Left forelimb (tissue), 1 donor: ENCODE results near the gene LEKR1.

Source experiments
- DNase-seq: peaks from one replicate; pipeline ENCODE4 v3.0.0-alpha.2; 2018; ENCODE audit warnings: low spot score

The LEKR1 gene

DNA sequence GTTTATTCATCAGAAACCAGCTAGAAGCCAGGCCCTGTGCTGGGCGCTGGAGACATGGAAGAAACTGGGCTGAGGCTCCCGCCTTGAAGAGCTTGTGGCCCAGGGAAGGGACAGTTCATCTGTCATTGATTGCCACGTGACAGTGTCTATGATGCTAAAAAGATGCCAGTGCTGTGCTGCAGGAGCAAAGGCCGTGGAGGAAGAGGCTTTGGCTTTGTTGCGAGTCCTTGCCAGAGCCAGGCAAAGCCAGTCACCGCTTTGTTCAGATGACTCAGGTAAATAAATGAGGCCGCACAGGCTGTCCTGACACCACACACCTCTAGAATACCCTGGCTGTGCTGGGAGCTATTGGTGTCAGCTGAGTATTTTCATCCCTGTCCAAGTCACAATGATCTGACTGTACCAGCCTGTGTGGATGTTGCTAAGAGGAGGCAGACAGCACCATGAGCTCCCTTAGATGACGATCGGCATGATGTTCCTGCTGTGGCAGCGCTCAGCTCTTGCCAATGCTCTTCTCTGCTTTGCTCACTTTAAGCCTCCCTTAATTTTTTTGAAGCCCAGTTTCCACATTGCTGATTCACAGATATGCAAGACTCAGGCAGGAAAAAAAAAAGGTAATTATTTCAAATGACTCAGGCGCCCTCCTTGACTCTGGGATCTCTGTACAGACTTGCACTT, 256.3 kb downstream of the LEKR1 start:
- DNase-seq = no peak

DNA sequence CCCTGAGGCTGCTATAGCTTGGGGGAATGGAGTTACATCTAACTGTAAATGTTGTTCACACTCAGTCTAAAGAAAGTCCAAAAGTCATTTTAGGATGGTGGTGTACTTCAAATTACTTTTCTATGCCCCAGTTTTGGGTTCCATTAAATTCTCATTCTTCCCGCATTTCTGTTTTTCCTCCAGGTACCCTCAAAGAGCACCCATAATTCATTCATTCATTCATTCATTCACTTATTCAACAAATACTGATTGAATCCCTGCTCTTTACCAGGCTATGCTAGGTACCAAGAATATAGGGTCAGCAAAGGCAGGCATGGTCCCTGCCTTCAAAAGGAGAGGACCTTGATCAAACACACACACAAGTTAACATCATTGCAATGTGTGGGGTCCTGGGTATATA, 257.7 kb downstream of the LEKR1 start:
- no peak for DNase-seq

DNA sequence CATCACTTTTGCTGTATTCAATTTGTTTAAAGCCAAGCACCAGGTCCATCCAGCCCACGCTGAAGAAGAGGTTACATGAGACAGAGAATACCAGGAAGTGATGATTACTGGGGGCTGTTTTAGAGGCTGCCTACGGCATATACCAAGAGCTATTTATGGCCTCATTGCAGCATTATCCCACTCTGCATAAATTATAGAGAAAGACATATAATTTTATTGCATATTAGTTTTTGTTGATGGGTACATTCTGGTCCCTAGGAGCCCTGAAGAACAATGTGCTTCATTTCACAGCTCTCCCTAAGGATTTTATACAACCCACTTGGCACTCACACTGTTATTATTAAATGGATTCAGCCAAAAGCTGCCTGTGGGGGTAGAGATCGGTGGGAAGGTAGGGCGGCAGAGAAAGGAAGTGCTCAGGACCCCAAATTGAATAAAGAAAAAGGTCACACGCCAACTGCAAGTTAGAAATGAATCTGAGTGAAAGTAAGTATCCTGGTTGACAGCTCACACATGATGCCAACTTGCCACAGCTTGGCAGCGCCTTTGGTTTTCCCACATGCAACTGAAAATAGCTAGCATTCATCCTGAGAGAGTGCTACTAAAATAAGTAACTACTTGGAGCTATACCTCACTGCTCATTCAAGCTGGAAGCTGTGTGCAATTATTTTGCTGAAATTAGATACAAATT, 260.1 kb downstream of the LEKR1 start:
- no peak for DNase-seq

DNA sequence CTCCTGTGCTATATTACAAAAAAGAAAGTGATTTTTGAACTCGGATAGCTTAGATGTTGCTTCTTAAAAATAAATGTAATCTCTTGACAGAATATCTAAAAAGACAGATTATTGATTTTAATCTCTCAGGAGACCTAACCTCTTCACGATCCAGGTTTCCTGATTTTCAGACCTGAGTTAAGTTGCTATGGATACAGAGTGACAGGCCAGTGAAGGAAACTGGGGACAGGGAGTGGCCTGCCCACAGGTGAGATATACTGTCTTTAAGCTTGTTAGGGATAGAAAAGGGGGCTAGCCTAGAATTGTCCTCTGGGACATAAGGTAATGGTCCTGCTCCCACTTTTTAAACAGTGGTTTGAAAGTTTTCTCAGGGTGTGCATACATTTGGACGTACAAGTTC, 260.6 kb downstream of the LEKR1 start:
- no peak for DNase-seq

DNA sequence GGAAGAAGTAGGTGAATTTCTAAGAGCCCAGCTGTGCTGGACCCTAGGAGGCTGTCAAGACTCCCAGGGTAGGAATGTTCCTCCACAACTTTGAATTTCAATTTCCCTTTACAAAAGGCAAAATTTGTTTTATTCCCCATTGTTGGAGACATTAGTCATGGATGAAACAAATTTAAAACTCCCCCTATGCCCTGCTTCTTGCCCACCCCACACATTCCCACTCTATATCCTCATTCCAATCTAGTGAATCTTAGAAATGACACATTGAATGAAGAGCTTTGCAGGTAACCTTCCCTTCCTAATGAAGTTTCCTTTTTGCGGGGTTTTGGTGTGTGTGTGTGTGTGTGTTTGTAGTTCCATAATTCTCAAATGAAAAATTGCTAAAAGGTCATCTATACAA, 261.2 kb downstream of the LEKR1 start:
- no peak for DNase-seq

DNA sequence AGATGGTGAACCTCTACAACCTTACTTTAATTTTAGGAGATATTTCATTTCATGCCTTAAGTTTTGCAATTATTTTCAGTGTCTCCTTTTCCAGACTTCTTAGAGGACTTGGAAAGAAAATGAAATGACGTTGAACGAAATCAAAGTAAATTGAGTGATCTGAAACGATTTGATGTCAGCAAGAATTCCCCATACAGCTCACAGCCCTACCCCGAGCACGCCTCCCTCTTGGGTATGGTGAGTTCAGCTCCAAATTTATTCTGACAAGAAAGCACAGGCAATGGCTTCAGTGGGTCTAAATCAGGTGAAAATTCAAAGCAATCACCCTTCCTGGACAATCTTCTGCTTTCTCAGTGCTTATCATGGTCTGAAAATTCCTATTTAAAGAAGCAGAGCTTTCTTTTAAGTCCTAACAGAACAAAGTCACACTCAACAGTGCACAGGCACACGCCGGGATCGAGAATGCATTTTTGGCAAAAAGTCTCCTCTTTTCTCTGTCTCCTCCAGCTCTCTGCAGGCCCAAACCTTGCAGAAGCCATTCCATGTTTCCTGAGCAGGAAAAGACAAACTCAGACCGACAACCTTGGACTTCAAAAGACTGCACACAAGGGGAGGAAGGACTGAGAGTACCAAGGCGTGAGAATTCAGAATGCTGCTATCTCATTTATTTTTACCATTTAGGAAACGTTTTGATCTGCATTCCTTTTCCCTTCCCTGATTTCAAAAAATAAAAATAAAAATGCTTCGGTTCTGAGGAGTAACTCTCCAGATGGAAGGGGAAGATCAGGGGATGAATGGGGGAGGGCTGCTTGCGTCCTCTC, 261.8 kb downstream of the LEKR1 start:
- DNase-seq = no peak

DNA sequence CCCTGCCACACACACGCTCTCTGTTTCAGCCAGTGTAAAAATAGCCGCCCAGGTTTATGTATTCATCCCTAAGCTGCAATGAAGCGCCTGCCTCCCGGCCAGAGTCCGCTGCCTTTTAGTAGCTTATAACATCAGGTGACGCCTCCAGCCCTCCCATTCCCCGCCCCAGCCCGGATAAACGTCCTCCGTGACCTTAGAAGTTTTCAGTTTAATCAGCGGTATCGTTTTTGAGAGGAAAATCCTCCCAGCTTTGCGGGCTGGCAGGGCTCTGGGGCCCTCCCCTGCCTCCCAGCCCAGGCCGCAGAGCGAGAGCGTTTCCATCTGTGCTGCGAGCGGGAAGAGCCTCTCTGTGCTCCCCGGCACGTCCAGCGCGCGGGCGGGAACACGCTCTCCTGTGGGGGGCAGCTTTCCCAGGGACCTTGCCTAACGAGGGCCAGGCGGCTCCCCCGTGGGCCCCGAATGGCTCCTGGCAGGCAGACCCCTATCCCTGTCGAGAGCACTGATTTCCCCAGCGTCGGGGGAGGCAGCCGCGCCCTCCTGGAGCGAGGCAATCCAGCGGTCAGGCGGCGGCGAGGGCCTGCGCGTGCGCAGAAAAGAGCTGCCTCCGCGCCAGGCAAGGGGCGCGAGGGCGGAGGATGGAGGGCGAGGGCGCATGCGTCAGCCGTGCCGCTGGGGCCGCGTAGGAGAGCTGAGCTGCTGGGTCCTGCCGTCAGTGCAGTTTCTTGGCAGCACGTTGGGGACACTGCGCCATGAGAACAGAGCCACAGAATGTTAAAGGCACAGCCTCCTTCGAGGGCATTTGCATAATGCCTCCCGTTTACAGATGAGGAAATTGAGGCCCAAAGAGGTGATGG, 262.7 kb downstream of the LEKR1 start:
- peak; percentile 98 for DNase-seq

DNA sequence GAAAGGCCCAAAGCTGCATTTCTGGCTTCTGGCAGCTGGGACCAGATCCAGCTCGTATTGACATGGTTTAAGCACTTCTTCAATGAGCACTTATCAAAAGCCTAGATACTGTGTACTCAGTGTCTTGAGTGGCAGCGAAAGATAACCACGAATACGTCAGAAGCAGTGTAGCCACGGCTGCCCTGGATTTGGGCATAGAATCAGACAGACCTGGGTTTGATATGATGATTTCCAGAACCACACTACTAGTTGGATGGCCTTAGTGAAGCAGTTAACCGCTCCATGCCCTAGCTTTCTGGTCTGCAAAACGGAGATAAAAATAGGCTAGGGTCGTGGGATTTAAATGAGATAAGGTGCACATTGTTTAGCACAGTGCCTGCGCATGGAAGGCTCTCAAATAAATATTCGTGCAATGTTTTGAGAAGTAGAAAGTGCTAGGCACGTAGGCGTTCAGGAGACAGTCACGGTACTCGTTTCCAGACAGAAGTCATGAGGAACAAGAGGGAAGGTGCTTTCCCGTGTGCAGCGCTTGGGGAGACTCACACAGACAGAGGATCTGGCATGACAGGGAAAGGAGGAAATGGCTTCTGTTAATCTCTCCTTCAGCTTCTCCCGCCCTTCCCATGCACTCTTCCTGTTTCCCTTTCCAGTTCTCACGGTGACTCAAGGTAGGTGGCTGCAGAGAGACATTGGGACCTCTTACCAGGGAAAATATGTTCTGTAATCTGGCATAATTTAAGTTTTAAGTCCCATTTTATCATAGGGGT, 263.5 kb downstream of the LEKR1 start:
- DNase-seq = no peak

DNA sequence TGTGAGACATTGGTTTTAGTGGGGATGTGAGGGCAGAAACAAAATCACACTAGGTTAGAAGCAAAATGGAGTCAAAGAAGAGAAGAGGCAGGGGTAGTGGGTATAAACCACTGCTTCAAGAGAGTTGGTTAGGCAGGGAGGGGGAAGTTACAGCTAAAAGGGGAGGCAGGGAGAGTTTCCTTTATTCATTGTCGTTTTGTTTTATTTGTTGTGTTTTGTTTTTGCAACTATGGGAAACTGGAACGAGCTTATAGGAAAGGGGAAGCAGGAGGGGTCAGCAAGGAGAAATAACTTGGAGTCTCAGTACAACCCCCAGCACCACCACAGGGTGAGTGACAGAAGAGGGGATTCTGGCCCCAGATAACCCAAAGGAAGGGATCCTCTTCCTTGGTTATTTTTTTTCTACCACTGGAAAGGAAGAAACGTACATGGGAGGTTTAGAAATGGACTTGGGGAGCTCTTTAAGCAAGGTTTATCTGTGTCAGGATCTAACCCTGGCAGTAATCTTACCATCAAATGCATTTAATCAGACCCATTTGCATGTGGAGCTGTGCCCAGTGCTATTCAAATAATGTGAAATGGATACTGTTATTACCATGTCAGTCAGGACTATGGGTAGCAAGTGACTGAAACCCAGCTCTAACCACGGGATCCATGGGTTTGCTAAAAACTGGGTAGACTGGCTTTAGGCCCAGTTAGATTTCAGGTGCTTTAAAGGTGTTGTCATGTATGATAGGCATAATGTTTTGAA, 265.1 kb downstream of the LEKR1 start:
- no peak for DNase-seq

DNA sequence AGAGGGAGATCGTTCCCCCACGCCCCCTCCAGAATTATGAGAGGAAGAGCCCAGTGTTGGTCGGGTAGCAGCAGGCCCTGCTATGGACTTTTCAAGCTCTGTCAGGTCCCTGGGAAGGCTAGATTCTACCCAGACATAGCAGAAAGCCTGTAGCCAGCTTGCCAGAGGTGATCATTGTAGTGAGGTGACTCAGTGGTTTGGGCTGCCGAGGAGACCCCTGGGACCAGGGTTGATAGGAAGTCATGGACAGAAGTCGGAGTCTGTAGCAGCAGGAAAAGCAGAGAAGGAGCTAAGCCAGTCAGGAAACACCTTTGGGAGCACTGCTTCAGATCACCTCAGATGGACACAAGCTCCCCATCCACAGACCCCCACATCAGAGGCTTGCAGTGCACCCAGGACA, 266.1 kb downstream of the LEKR1 start:
- DNase-seq = no peak

DNA sequence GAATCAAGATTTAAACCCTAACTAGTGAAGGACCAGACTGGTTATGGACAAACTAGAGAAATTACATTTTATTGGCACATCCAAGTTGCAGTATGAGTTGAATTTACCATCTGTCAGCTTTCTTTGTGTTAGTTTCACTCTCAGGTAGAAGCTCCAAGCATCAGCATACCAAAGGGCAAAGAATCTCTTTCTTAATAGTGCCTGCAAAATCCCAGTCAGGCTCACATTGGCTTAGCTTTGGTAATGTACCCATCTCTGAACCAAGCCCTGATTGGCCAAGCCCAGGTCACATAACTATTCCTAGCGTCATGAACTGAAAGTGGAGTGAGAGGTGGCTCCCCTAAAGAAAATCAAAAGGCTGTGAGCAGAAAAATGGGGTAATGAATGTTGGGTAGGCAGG, 266.9 kb downstream of the LEKR1 start:
- no peak for DNase-seq

DNA sequence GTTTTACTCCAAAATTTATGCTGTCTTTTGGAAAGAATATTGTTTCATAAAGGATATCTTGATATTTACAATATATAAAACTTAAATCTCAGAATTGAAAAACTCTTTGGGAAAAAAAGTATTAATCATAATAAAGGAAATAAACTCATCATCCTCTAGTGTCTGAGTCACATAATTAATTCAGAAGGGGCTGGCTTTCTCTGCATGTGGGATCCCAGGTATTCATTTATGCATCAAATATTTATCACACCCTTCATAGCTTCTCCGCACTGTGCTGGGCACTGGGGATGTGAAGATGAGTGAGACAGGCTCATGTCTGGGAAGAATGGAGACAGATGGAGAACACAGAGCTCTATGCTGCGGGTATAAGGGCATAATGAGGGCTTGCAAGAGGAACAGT, 268.1 kb downstream of the LEKR1 start:
- DNase-seq = no peak

DNA sequence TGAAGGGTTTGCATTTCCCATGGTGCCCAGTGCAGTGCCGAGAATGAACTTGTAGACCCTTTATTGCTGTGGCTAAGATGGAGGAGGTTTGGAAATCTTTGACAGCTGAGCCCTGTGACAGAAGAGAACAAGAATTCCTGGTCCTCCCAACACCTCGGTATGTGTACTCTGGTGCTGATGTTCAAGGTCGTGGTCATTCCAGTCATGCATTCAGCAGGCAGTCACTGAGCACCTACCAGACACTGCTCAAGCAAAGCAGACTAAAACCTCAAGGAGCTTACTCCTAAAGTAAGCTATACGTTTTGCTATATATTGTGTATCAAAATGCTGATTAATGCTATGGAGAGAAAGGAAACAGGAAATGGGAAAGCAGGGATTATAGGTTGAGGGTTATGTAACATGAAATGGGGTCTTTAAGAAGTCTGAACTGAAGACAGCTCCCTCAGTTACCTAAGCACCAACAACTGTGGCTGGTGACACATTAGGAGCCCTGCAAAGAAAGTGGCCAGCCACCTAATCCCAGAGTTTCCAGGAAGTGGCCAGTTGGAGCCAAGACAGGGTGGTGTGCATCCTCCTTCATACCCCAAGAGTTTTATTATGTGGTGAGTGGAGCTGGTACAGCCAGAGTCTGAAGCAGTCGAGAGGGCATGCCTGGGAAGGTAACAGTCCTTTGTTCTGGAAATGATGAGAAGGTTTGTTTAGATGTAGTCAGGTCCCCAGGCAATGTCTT, 268.8 kb downstream of the LEKR1 start:
- no peak for DNase-seq
